Activated CD8-positive, alpha-beta T cell treated with anti-CD3 and anti-CD28 coated beads, Interleukin-2, amount 10 ng/mL, durations not matched to agents 7 days and 5 days (primary cell): ENCODE results near the gene SLC25A22. TPM values are rescaled to one million over a fixed set of nuclear protein-coding genes. Genes with fewer than 3 reads are reported as not detected.

Source experiments
- ATAC-seq: fragments of 150-1000 bp; cut with Tn5 transposase; one replicate; pipeline ENCODE4 v1.10.0; 2021; ENCODE audit warnings: moderate library complexity
- CTCF ChIA-PET: fragments of 350-600 bp; sonication (Branson Sonifier 250); formaldehyde crosslinking; loops from one replicate; lab custom pipeline; 2021; ENCODE audit warnings: antibody characterized with exemption; lab: Charles Lee
- POLR2A ChIA-PET: fragments of 350-600 bp; sonication (Branson Sonifier 250); formaldehyde crosslinking; loops from one replicate; lab custom pipeline; 2021; ENCODE audit warnings: antibody characterized with exemption; lab: Charles Lee
- DNase-seq: peaks from one replicate; pipeline ENCODE4 v3.0.0-alpha.2; 2020
- H3K27ac Mint-ChIP-seq: one replicate; pipeline ENCODE4 v1.8.0; 2021; ENCODE audit warnings: mild to moderate bottlenecking, mixed read lengths
- H3K27me3 Mint-ChIP-seq: one replicate; pipeline ENCODE4 v1.8.0; 2021; ENCODE audit warnings: low read depth, mixed read lengths
- H3K36me3 Mint-ChIP-seq: one replicate; pipeline ENCODE4 v1.8.0; 2021; ENCODE audit warnings: low read depth, mixed read lengths
- H3K4me1 Mint-ChIP-seq: one replicate; pipeline ENCODE4 v1.8.0; 2021; ENCODE audit warnings: low read depth, mixed read lengths
- H3K4me3 Mint-ChIP-seq: one replicate; pipeline ENCODE4 v1.8.0; 2021; ENCODE audit warnings: mild to moderate bottlenecking, mixed read lengths
- H3K9me3 Mint-ChIP-seq: one replicate; pipeline ENCODE4 v1.8.0; 2022; ENCODE audit warnings: mixed read lengths; ENCODE audit not compliant: insufficient read depth
- total RNA-seq, 2 experiments: library from RNA; stranded (reverse); gene quantifications; one replicate each; pipeline ENCODE4 v1.2.3, GENCODE V29; 2021

Gene SLC25A22
- total RNA-seq, 2 experiments from 2014 or later = 51.2 to 56.4 TPM

GRCh38 chr11:826836-827145 is 28.7 kb upstream of the SLC25A22 start:
- CTCF ChIA-PET = interaction anchor here (1.6 kb wide), 1 partner anchor 22 kb away, joined by 3 read pairs; no protein-coding TSS in a partner anchor
- Mint-ChIP-seq H3K27me3 (peaks cover 29% of the 10 kb centered on the region), H3K4me1 (peaks cover 49% of the 10 kb centered on the region), H3K4me3 (peak overlapping the region; percentile 81), H3K27ac (peak overlapping the region; percentile 84), H3K9me3 (no peaks in the 10 kb centered on the region), H3K36me3 (peaks cover 17% of the 10 kb centered on the region)
- POLR2A ChIA-PET = interaction anchor here (0.9 kb wide), 1 partner anchor 22 kb away, joined by 5 read pairs; the partner anchor contains the start of gene PIDD1
- DNase-seq (peak; percentile 54), ATAC-seq (peak; percentile 9)

- Mint-ChIP-seq H3K27ac (peak overlapping the region; percentile 84), H3K9me3 (no peaks in the 10 kb centered on the region), H3K4me1 (peaks cover 47% of the 10 kb centered on the region), H3K27me3 (peaks cover 23% of the 10 kb centered on the region), H3K4me3 (peak overlapping the region; percentile 81), H3K36me3 (peaks cover 17% of the 10 kb centered on the region)
- no peak for ATAC-seq
- ChIA-PET POLR2A (interaction anchor here (0.9 kb wide), 1 partner anchor 22 kb away, joined by 5 read pairs; the partner anchor contains the start of gene PIDD1), CTCF (no interaction called here)
- DNase-seq = no peak
These were observed 28.1 kb upstream of the SLC25A22 start for GRCh38 chr11:826227-826621.

GRCh38 chr11:825366-826226 is 27.5 kb upstream of the SLC25A22 start:
- H3K4me3 Mint-ChIP-seq = no peak overlapping the region
- H3K9me3 Mint-ChIP-seq = no peaks in the 10 kb centered on the region
- H3K27me3 Mint-ChIP-seq = peaks cover 21% of the 10 kb centered on the region
- H3K27ac Mint-ChIP-seq = no peak overlapping the region
- peaks cover 49% of the 10 kb centered on the region for H3K4me1 Mint-ChIP-seq
- no peak for DNase-seq
- no peak for ATAC-seq
- CTCF ChIA-PET = no interaction called here
- peaks cover 17% of the 10 kb centered on the region for H3K36me3 Mint-ChIP-seq
- POLR2A ChIA-PET = interaction anchor here (0.8 to 0.9 kb wide), 2 partner anchors 17 to 21 kb away, joined by 3 to 5 read pairs; partner anchors contain the start of genes PIDD1 and TSPAN4

GRCh38 chr11:824942-825341 is 26.9 kb upstream of the SLC25A22 start:
- Mint-ChIP-seq H3K27ac (no peak overlapping the region), H3K4me1 (peaks cover 46% of the 10 kb centered on the region), H3K9me3 (no peaks in the 10 kb centered on the region), H3K4me3 (no peak overlapping the region), H3K36me3 (peaks cover 17% of the 10 kb centered on the region), H3K27me3 (peaks cover 21% of the 10 kb centered on the region)
- POLR2A ChIA-PET = no interaction called here
- CTCF ChIA-PET = no interaction called here
- DNase-seq (no peak), ATAC-seq (no peak)

GRCh38 chr11:824292-824880 is 26.3 kb upstream of the SLC25A22 start:
- peaks cover 40% of the 10 kb centered on the region for H3K4me1 Mint-ChIP-seq
- H3K27me3 Mint-ChIP-seq = peaks cover 15% of the 10 kb centered on the region
- H3K9me3 Mint-ChIP-seq = no peaks in the 10 kb centered on the region
- POLR2A ChIA-PET = no interaction called here
- CTCF ChIA-PET = no interaction called here
- peaks cover 17% of the 10 kb centered on the region for H3K36me3 Mint-ChIP-seq
- H3K27ac Mint-ChIP-seq = no peak overlapping the region
- no peak for ATAC-seq
- DNase-seq = no peak
- no peak overlapping the region for H3K4me3 Mint-ChIP-seq

DNA sequence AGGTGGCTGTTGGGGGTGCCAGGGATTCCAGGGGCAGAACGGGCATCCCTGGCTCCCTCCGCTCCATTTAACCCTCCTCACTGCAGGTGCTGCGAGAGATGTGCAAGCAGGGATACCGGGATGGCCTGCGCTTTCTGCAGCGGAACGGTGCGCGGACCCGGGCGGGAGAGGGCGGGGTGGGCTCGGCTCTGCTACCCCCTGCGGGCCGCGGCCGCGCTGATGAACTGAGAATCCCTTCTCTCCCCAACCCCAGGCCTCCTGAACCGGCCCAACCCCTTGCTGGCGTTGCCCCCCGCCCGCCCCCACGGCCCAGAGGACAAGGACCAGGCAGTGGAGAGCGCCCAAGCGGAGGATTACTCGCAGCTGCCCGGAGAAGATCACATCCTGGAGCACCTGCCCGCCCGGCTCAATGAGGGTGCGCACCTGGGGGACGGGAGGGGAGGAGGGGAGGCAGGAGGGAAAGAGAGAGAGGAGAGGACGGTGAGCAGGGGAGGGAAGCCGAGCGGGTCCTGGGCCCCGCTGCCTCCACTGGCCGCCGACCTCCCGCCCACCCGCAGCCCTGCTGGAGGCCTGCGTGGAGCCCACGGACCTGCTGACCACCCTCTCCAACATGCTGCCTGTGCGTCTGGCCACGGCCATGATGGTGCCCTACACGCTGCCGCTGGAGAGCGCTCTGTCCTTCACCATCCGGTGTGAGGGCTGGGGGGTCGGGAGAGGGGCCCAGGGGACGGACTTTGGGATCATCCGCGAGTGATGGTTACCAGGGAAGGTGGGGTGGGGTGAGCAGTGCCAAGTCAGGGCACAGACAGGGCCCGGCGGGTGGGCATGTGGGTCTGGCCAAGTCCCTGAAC is 25.6 kb upstream of the SLC25A22 start:
- Mint-ChIP-seq H3K9me3 (no peaks in the 10 kb centered on the region), H3K4me1 (peaks cover 33% of the 10 kb centered on the region), H3K27me3 (peaks cover 9% of the 10 kb centered on the region), H3K4me3 (no peak overlapping the region), H3K36me3 (peaks cover 17% of the 10 kb centered on the region), H3K27ac (no peak overlapping the region)
- POLR2A ChIA-PET = no interaction called here
- no peak for ATAC-seq
- CTCF ChIA-PET = no interaction called here
- DNase-seq = no peak

GRCh38 chr11:821512-822371 is 23.7 kb upstream of the SLC25A22 start:
- Mint-ChIP-seq H3K9me3 (no peaks in the 10 kb centered on the region), H3K36me3 (peaks cover 15% of the 10 kb centered on the region), H3K4me1 (peaks cover 22% of the 10 kb centered on the region), H3K27ac (peak overlapping the region; percentile 34), H3K27me3 (no peaks in the 10 kb centered on the region), H3K4me3 (peak overlapping the region; percentile 80)
- CTCF ChIA-PET = interaction anchor here (1.0 to 1.3 kb wide), 2 partner anchors 11 to 26 kb away, joined by 3 read pairs; no protein-coding TSS in a partner anchor
- DNase-seq = no peak
- POLR2A ChIA-PET = interaction anchor here (0.9 to 2.9 kb wide), 4 partner anchors 11 to 22 kb away, joined by 3 to 27 read pairs (median 3); partner anchors contain the start of genes CD151 and RPLP2
- no peak for ATAC-seq

DNA sequence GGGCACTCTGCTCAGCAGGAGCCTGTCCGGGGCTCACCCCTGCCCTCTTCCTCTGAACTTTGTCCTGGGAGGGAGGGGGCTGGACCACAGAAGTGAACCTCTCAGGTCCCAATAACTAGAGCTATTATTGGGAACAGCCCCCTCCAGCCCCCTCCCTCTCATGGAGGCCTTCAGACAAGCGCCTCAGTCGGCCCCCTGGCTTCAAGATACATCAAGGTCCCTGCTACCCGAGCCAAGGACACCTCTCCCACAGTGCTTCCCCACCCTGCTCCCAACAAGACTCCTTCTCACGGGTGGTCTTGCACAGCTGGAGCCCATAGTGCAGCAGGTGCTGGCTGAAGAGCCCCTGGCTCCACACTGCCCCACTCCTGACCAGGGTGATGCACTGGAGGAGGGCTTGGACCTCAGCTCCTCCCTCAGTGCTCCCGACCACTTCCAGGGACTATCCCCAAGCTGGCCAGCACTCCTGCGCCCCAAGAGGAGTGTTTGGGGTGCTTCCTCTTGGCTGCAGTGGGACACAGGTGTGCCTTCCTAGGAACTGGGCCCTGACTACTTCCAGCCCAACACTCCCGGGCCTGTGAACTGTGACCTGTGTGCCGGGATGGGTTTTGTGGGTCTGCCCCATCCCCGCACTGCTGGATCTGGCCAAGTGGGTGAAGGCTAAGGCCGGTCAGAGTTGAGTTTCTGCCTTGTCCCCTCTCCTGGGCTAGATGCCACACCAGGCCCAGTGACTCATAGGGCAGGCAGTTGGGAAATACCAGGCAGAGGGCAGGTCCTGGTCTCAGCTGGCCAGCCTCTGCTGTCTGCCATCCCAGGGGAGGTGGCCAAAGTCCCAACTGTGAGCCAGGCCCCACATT is 22.8 kb upstream of the SLC25A22 start:
- Mint-ChIP-seq H3K27me3 (no peaks in the 10 kb centered on the region), H3K4me1 (peaks cover 17% of the 10 kb centered on the region), H3K27ac (peak overlapping the region; percentile 78), H3K9me3 (no peaks in the 10 kb centered on the region), H3K4me3 (peak overlapping the region; percentile 80), H3K36me3 (peaks cover 15% of the 10 kb centered on the region)
- ATAC-seq (no peak), DNase-seq (no peak)
- ChIA-PET CTCF (interaction anchor here (1.3 to 1.6 kb wide), 3 partner anchors 9 to 27 kb away, joined by 3 to 9 read pairs (median 6); partner anchors contain the start of gene CD151), POLR2A (interaction anchor here (0.6 to 2.9 kb wide), 4 partner anchors 10 to 24 kb away, joined by 3 to 31 read pairs (median 16); partner anchors contain the start of genes CD151, CRACR2B and RPLP2)

DNA sequence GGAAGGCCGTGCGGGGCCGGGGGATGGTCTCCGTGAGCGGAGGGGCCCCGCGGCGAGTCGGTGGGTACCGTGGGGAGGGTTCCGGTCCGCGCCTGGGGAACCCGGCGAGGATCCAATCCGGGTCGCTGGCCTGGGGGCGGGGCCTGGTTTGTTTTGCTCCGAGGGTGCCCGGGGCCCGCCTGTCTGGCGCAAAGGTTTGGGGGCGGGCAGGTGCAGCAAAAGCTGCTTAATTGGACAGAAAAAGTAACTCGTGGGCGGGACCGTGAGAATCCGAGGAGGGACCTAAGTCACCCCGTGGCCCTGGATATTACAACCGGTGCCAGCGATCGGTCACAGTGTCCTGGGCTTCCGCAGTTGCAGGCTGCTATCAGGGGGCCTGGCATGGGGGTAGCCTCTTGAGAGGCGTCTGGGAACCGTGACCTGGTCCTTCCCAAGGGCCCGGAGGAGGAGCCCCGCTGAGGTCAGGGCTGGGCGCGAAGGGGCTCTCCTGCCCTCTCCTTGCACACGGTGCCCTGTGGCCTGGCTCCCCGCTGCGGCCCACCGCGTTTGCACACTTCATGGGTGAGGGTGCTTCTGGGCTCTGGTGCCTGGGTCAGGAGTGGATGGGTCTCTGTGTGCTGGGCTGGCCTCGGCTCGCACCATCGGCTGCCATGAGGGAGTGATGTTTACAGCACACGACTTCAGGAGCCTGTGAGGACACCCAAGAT is 22.0 kb upstream of the SLC25A22 start:
- ATAC-seq (peak; percentile 77), DNase-seq (peak; percentile 97)
- H3K9me3 Mint-ChIP-seq = no peaks in the 10 kb centered on the region
- H3K4me3 Mint-ChIP-seq = peak overlapping the region; percentile 80
- H3K4me1 Mint-ChIP-seq = peaks cover 17% of the 10 kb centered on the region
- ChIA-PET POLR2A (interaction anchor here (0.6 to 2.9 kb wide), 7 partner anchors 10 to 24 kb away, joined by 3 to 31 read pairs (median 9); partner anchors contain the start of genes CD151, CRACR2B, PIDD1 and POLR2L), CTCF (interaction anchor here (0.8 to 1.6 kb wide), 5 partner anchors 9 to 23 kb away, joined by 3 to 9 read pairs (median 4); partner anchors contain the start of genes CD151, PIDD1, RPLP2 and TSPAN4)
- H3K36me3 Mint-ChIP-seq = peaks cover 9% of the 10 kb centered on the region
- peak overlapping the region; percentile 78 for H3K27ac Mint-ChIP-seq
- H3K27me3 Mint-ChIP-seq = no peaks in the 10 kb centered on the region
